Mammary epithelial cell (primary cell): ENCODE measurements around the gene TMEM50B.

Experiments used
- EZH2 ChIP-seq: IDR thresholded peaks from 2 replicates; pipeline ENCODE4 v1.6.1; 2012; ENCODE audit warnings: low read length, inconsistent platforms, borderline replicate concordance
- TF ChIP-seq, protein P1 (sequence below), 2 donors: IDR thresholded peaks in 1 of 2; conservative IDR thresholded peaks in 1 of 2; 2 replicates each; pipeline ENCODE4 v1.5.1; 2011 to 2012; ENCODE audit warnings: inconsistent platforms in 2 of 2, low read length in 2 of 2, mild to moderate bottlenecking in 2 of 2, control low read depth in 1 of 2, low read depth in 1 of 2; ENCODE audit not compliant: insufficient read depth in 1 of 2; ENCODE audit errors: extremely low read depth in 1 of 2

GRCh38 chr21:33441489-33442477 is 38.0 kb downstream of the TMEM50B start:
- TF ChIP-seq, protein P1, sequence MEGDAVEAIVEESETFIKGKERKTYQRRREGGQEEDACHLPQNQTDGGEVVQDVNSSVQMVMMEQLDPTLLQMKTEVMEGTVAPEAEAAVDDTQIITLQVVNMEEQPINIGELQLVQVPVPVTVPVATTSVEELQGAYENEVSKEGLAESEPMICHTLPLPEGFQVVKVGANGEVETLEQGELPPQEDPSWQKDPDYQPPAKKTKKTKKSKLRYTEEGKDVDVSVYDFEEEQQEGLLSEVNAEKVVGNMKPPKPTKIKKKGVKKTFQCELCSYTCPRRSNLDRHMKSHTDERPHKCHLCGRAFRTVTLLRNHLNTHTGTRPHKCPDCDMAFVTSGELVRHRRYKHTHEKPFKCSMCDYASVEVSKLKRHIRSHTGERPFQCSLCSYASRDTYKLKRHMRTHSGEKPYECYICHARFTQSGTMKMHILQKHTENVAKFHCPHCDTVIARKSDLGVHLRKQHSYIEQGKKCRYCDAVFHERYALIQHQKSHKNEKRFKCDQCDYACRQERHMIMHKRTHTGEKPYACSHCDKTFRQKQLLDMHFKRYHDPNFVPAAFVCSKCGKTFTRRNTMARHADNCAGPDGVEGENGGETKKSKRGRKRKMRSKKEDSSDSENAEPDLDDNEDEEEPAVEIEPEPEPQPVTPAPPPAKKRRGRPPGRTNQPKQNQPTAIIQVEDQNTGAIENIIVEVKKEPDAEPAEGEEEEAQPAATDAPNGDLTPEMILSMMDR (conservative IDR thresholded peaks at IDR 0.05 in 1 of 2, IDR thresholded peaks at IDR 0.05 in 1 of 2; ENCODE audit: extremely low read depth in 1 of 2, insufficient read depth in 1 of 2, low read depth in 1 of 2, low read length in 2 of 2), result no peak
- TF ChIP-seq EZH2, result no peak
